K562 (cell line): ENCODE results near the gene PRSS38. TPM values are rescaled to one million over a fixed set of nuclear protein-coding genes. Genes with fewer than 3 reads are reported as not detected.

Source experiments
- ATAC-seq: fragments of 200-7000 bp; cut with Tn5 transposase; 3 replicates; pipeline ENCODE4 v1.9.1; 2020; ENCODE audit warnings: moderate library complexity
- BruUV-seq: library from RNA; stranded (reverse); fragments of 400-500 nt; replicated peaks from 2 replicates; lab custom pipeline; 2021; lab: Mats Ljungman, UMichigan
- CTCF ChIA-PET: fragments of 300-600 bp; formaldehyde crosslinking; extraction: SDS; loops from one replicate; lab custom pipeline; 2021; ENCODE audit warnings: low intra/inter-chr PET ratio; lab: Yijun Ruan, JAX
- POLR2A ChIA-PET: fragments of 300-600, 350-650 bp; sonication (Branson Sonifier 250); formaldehyde crosslinking; extraction: SDS; loops from one replicate; lab custom pipeline; 2021; ENCODE audit warnings: antibody characterized with exemption, inconsistent platforms; lab: Yijun Ruan, JAX
- DNase-seq, 4 experiments: peaks; one replicate each; pipeline versions ENCODE4 v3.0.0 to v3.0.0-alpha.2; 2011 to 2018; ENCODE audit warnings: low spot score in 3 of 4, mixed read lengths in 3 of 4; ENCODE audit errors: extremely low read depth in 1 of 4
- FAIRE-seq: peaks from 2 replicates; lab custom pipeline; 2011; peaks lifted over from hg19 to GRCh38; lab: Jason Lieb, UNC
- H2AFZ ChIP-seq: 2 replicates; pipeline ENCODE4 v1.6.0; 2011; ENCODE audit warnings: low read depth, low read length, control low read depth, inconsistent platforms
- H3K27ac ChIP-seq: fragments of 200-600 bp; 3 replicates; pipeline ENCODE4 v1.8.0; 2011; ENCODE audit warnings: low read depth, mild to moderate bottlenecking, control low read depth, inconsistent platforms, low read length, moderate library complexity, mixed read lengths; ENCODE audit errors: extremely low read depth
- H3K27me3 ChIP-seq, 2 experiments: fragments of 300-600 bp in 1 of 2; 2 replicates in 1 of 2; 3 replicates in 1 of 2; pipeline versions ENCODE4 v1.6.0 to v1.8.0; 2011; ENCODE audit warnings: inconsistent platforms in 2 of 2, low read length in 2 of 2, mild to moderate bottlenecking in 1 of 2, mixed read lengths in 1 of 2, moderate library complexity in 1 of 2; ENCODE audit not compliant: control insufficient read depth in 2 of 2, insufficient read depth in 2 of 2
- H3K36me3 ChIP-seq: fragments of 300-600 bp; 3 replicates; pipeline ENCODE4 v1.8.0; 2011; ENCODE audit warnings: mild to moderate bottlenecking, low read length, inconsistent platforms; ENCODE audit not compliant: control insufficient read depth, insufficient read depth
- H3K4me1 ChIP-seq, 2 experiments: fragments of 200-600 bp in 1 of 2; replicated peaks in 1 of 2; 2 replicates in 1 of 2; 3 replicates in 1 of 2; pipeline versions ENCODE4 v1.5.1 to v1.8.0; 2011; ENCODE audit warnings: inconsistent platforms in 2 of 2, low read length in 2 of 2, mild to moderate bottlenecking in 1 of 2, mixed read lengths in 1 of 2, moderate library complexity in 1 of 2; ENCODE audit not compliant: control insufficient read depth in 2 of 2, insufficient read depth in 2 of 2
- H3K4me2 ChIP-seq: 2 replicates; pipeline ENCODE4 v1.6.1; 2011; ENCODE audit warnings: low read length, control low read depth, inconsistent platforms, mixed read lengths; ENCODE audit not compliant: insufficient read depth
- H3K4me3 ChIP-seq: fragments of 200-600 bp; sonication (generic), shearing (Covaris generic); 2 replicates; pipeline ENCODE4 v1.5.1; 2016; ENCODE audit warnings: control low read depth, inconsistent platforms
- H3K79me2 ChIP-seq: fragments of 200-600 bp; 3 replicates; pipeline ENCODE4 v1.8.0; 2011; ENCODE audit warnings: low read length, inconsistent platforms; ENCODE audit not compliant: control insufficient read depth, insufficient read depth
- H3K9ac ChIP-seq, 2 experiments: 2 replicates each; pipeline versions ENCODE4 v1.6.0 to v1.6.1; 2011; ENCODE audit warnings: low read depth in 2 of 2, low read length in 2 of 2, control low read depth in 1 of 2, inconsistent platforms in 1 of 2, mild to moderate bottlenecking in 1 of 2, mixed read lengths in 1 of 2; ENCODE audit not compliant: insufficient read depth in 1 of 2
- H3K9me1 ChIP-seq: one replicate; pipeline ENCODE4 v1.6.0; 2011; ENCODE audit warnings: inconsistent platforms, mild to moderate bottlenecking, low read length, moderate library complexity; ENCODE audit not compliant: control insufficient read depth, insufficient read depth
- H3K9me3 ChIP-seq: replicated peaks from 2 replicates; pipeline ENCODE4 v1.5.1; 2011; ENCODE audit warnings: low read depth, low read length, inconsistent platforms; ENCODE audit not compliant: control insufficient read depth, insufficient read depth
- H4K20me1 ChIP-seq: replicated peaks from 2 replicates; pipeline ENCODE4 v1.6.1; 2011; ENCODE audit warnings: low read length, inconsistent platforms, mixed read lengths; ENCODE audit not compliant: control insufficient read depth, insufficient read depth
- AFF1 ChIP-seq, 2 experiments: fragments of 450-650 bp; IDR thresholded peaks; 2 replicates each; pipeline ENCODE4 v1.6.1; 2018; ENCODE audit warnings: mild to moderate bottlenecking in 2 of 2, low read depth in 1 of 2; ENCODE audit not compliant: partially characterized antibody in 2 of 2
- BACH1 ChIP-seq: fragments of 200-800 bp; sonication (Bioruptor generic); IDR thresholded peaks from 2 replicates; pipeline ENCODE4 v1.6.1; 2016; ENCODE audit warnings: missing genetic modification characterization, missing compliant biosample characterization
- CCNT2 ChIP-seq: IDR thresholded peaks from 2 replicates; pipeline ENCODE4 v1.6.1; 2011; ENCODE audit warnings: borderline replicate concordance, low read depth, mild to moderate bottlenecking, moderate library complexity, mixed read lengths, low read length; ENCODE audit not compliant: insufficient read length; ENCODE audit errors: extremely low read depth
- DPF2 ChIP-seq: fragments of 450-650 bp; IDR thresholded peaks from 2 replicates; pipeline ENCODE4 v1.6.1; 2016
- GATAD2B ChIP-seq: fragments of 450-650 bp; IDR thresholded peaks from 2 replicates; pipeline ENCODE4 v1.6.1; 2017; ENCODE audit warnings: mild to moderate bottlenecking, borderline replicate concordance
- NCOA2 ChIP-seq, 2 experiments: fragments of 450-650 bp; IDR thresholded peaks; 2 replicates each; pipeline ENCODE4 v1.6.1; 2018; ENCODE audit warnings: mild to moderate bottlenecking in 2 of 2, moderate library complexity in 1 of 2; ENCODE audit not compliant: partially characterized antibody in 2 of 2
- PKNOX1 ChIP-seq: fragments of 450-650 bp; IDR thresholded peaks from 2 replicates; pipeline ENCODE4 v1.6.1; 2016
- RFX7 ChIP-seq: fragments of 250-450 bp; sonication (Bioruptor Pico); IDR thresholded peaks from 2 replicates; pipeline ENCODE4 v1.5.1; 2021; ENCODE audit warnings: mild to moderate bottlenecking
- SMARCA4 ChIP-seq: fragments of 450-650 bp; IDR thresholded peaks from 2 replicates; pipeline ENCODE4 v1.6.1; 2016
- ZNF75A ChIP-seq: fragments of 450-650 bp; formaldehyde crosslinking; IDR thresholded peaks from 2 replicates; pipeline ENCODE4 v1.4.0; 2020; ENCODE audit warnings: mild to moderate bottlenecking
- WGBS: fragments of 100-300 bp; shearing (Covaris generic); methylation state at CpG from one replicate; pipeline ENCODE4 v1.1.6; 2016; ENCODE audit warnings: low coverage, mixed read lengths; ENCODE audit not compliant: insufficient coverage; ENCODE audit errors: missing lambda C conversion rate; 5-methylcytosine and 5-hydroxymethylcytosine counted together
- in situ Hi-C: fragments of 300-500 bp; cut with MboI; formaldehyde crosslinking; loops from 4 replicates; pipeline ENCODE4 v1.15.0; 2018; ENCODE audit warnings: inconsistent platforms, mixed read lengths
- intact Hi-C: fragments of 100-400 bp; cut with micrococcal nuclease; formaldehyde crosslinking; loops from 2 replicates; pipeline ENCODE4 v1.14.2; 2022
- polyA plus RNA-seq, 8 experiments: library from polyadenylated mRNA; depleted of rRNA in 4 of 8; stranded (reverse) in 5 of 8; unstranded in 3 of 8; fragments of >200 nt; fragmentation: Nextera tagmentation in 2 of 8; fragmentation: Illumina TruSeq in 1 of 8; extraction: Ambion mirVana in 2 of 8; extraction: Trizol in 1 of 8; gene quantifications; 2 replicates each; pipeline versions ENCODE4 v1.2.1 to v1.2.3, GENCODE V29; 2011 to 2014; ENCODE audit warnings: inconsistent platforms in 1 of 8, missing spikeins in 1 of 8
- total RNA-seq, 7 experiments: library from RNA; depleted of rRNA in 6 of 7; stranded (reverse); fragments of >200 nt in 6 of 7; fragmentation: Illumina TruSeq in 2 of 7; extraction: Trizol in 2 of 7; gene quantifications; 2 replicates each; pipeline versions ENCODE4 v1.2.1 to v1.2.3, GENCODE V29; 2011 to 2021; ENCODE audit warnings: low replicate concordance in 1 of 7
- TF ChIP-seq, protein P1 (sequence below): fragments of 450-650 bp; IDR thresholded peaks from 2 replicates; pipeline ENCODE4 v1.6.1; 2014; ENCODE audit warnings: low read depth, mild to moderate bottlenecking, moderate library complexity, borderline replicate concordance

PRSS38 gene
- total and polyA plus RNA-seq, 9 of the 15 experiments (the other 6 are each of a cell fraction or from before 2014, with no cell fraction given): 0.09 to 0.14 TPM; not detected in 7

GRCh38 chr1:227883641-227884301 is 68.3 kb downstream of the PRSS38 start (continued):
- TF ChIP-seq AFF1 (IDR thresholded peaks at IDR 0.05; ENCODE audit: low read depth in 1 of 2, partially characterized antibody in 2 of 2) (no peak), SMARCA4 (no peak), BACH1 (tag) (no peak)

- Histone ChIP-seq H3K9me1 (no peaks in the 10 kb centered on the region), H3K4me1 (peaks cover 20 to 62% of the 10 kb centered on the region in 2 experiments), H3K27ac (no peak overlapping the region), H3K4me2 (no peak overlapping the region), H2AFZ (no peak overlapping the region), H3K79me2 (no peaks in the 10 kb centered on the region), H3K9me3 (no peaks in the 10 kb centered on the region), H3K4me3 (no peak overlapping the region), H4K20me1 (no peaks in the 10 kb centered on the region), H3K9ac (0 out of 4 replicates have a peak overlapping the region, but pooled peaks of 1 of the 2 experiments have one; percentile 6), H3K27me3 (peaks cover 6 to 9% of the 10 kb centered on the region in 2 experiments; a peak in 3 of 5 replicates), H3K36me3 (no peaks in the 10 kb centered on the region)
- BruUV-seq: no TSS peak
- 19% methylated on average over 13 of the region's 15 CpGs for WGBS
- POLR2A ChIA-PET: interaction anchor here (1.3 kb wide), 1 partner anchor 10 kb away, joined by 4 read pairs; no protein-coding TSS in a partner anchor
- in situ Hi-C loops: no loop called here
- CTCF ChIA-PET: no interaction called here
- DNase-seq (peak in 1 of 4 experiments; percentile 15), FAIRE-seq (no peak), ATAC-seq (no peak)
- intact Hi-C loops: no loop called here
- TF ChIP-seq RFX7 (CRISPR knock-in tag): no peak
- TF ChIP-seq DPF2: no peak
- no peak for TF ChIP-seq PKNOX1
- TF ChIP-seq CCNT2: no peak
- TF ChIP-seq ZNF75A: no peak
- no peak for TF ChIP-seq NCOA2 (IDR thresholded peaks at IDR 0.05; ENCODE audit: partially characterized antibody in 2 of 2)
- TF ChIP-seq, protein P1, sequence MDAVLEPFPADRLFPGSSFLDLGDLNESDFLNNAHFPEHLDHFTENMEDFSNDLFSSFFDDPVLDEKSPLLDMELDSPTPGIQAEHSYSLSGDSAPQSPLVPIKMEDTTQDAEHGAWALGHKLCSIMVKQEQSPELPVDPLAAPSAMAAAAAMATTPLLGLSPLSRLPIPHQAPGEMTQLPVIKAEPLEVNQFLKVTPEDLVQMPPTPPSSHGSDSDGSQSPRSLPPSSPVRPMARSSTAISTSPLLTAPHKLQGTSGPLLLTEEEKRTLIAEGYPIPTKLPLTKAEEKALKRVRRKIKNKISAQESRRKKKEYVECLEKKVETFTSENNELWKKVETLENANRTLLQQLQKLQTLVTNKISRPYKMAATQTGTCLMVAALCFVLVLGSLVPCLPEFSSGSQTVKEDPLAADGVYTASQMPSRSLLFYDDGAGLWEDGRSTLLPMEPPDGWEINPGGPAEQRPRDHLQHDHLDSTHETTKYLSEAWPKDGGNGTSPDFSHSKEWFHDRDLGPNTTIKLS: no peak
- TF ChIP-seq GATAD2B: no peak
These were observed 69.1 kb downstream of the PRSS38 start for GRCh38 chr1:227884370-227885134.
